Body of pancreas (tissue), 4 donors: Measurements from ENCODE around the gene PYDC1. TPM values are rescaled to one million over a fixed set of nuclear protein-coding genes. Genes with fewer than 3 reads are reported as not detected.

Experiments used
- ATAC-seq: fragments of 150-250 bp; one replicate; pipeline ENCODE4 v1.9.1; 2016
- DNase-seq, 4 donors: peaks; one replicate each; pipeline ENCODE4 v3.0.0-alpha.2; 2019
- H3K27ac ChIP-seq, 4 donors: fragments of 200-600 bp; sonication (generic); 1 replicate in 3 of 4; 2 replicates in 1 of 4; pipeline versions ENCODE4 v1.5.1 to v1.6.1; 2016 to 2019; ENCODE audit warnings: mild to moderate bottlenecking in 1 of 4, mixed read lengths in 1 of 4, moderate library complexity in 1 of 4
- H3K27me3 ChIP-seq, 2 donors: fragments of 200-600 bp; sonication (generic); one replicate each; pipeline ENCODE4 v1.6.0; 2016; ENCODE audit warnings: mild to moderate bottlenecking in 1 of 2
- H3K36me3 ChIP-seq, 2 donors: fragments of 200-600 bp; sonication (generic); replicated peaks in 1 of 2; 2 replicates each; pipeline ENCODE4 v1.5.1; 2016; ENCODE audit warnings: low read depth in 2 of 2; ENCODE audit not compliant: insufficient read depth in 1 of 2
- H3K4me1 ChIP-seq: fragments of 200-600 bp; sonication (generic); one replicate; pipeline ENCODE4 v1.6.0; 2016
- H3K4me3 ChIP-seq, 2 donors: fragments of 200-600 bp; sonication (generic); 1 replicate in 1 of 2; 2 replicates in 1 of 2; pipeline ENCODE4 v1.5.1; 2016 to 2019
- H3K9me3 ChIP-seq, 3 donors: fragments of 200-600 bp; sonication (generic); 1 replicate in 2 of 3; 2 replicates in 1 of 3; pipeline ENCODE4 v1.5.1; 2016
- POLR2A ChIP-seq, 3 donors: fragments of 450-650 bp; IDR thresholded peaks; one replicate each; pipeline ENCODE4 v1.6.1; 2016; ENCODE audit warnings: antibody characterized with exemption in 3 of 3, mild to moderate bottlenecking in 2 of 3
- WGBS, 2 donors: methylation state at CpG; one replicate each; pipeline ENCODE4 v1.1.5; 2017; 5-methylcytosine and 5-hydroxymethylcytosine counted together
- intact Hi-C: fragments of 100-400 bp; cut with DNase I; formaldehyde crosslinking; loops from one replicate; pipeline ENCODE4 v1.15.1; 2023
- total RNA-seq, 2 donors: library from RNA; depleted of rRNA; stranded (reverse); fragments of >200 nt; gene quantifications; one replicate each; pipeline ENCODE4 v1.1.0, GENCODE V29; 2016
- TF ChIP-seq, protein P1 (sequence below), 7 experiments: fragments of 450-650 bp in 4 of 7; fragments of 200-600 bp in 3 of 7; sonication (generic) in 3 of 7; IDR thresholded peaks; one replicate each; pipeline ENCODE4 v1.5.1; 2016 to 2019; ENCODE audit warnings: antibody characterized with exemption in 7 of 7

PYDC1 gene
- total RNA-seq, 2 donors from 2014 or later, result not detected

DNA sequence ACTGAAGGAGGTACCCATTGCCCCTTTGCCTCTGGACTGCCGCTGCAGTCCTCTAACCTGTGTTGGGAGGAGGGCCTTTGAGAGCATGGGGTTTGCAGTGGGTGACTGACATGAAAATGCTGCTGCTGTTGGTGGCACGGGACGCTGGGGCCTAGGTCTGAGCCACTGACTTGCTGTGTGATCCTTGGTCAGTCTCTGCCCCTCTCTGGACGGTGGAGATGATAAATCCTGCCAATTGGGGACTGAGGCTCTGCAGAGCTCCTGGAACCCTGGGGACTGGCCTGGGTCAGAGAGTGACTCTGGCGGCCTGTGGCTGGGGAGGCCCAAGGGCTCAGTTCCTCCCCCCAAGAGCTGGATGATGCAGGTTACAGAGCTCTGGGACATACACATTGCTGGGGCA lies 6.1 kb upstream of the PYDC1 start:
- no peak for DNase-seq
- no peak for ATAC-seq
- no peaks in the 10 kb centered on the region for H3K9me3 ChIP-seq
- TF ChIP-seq, protein P1, sequence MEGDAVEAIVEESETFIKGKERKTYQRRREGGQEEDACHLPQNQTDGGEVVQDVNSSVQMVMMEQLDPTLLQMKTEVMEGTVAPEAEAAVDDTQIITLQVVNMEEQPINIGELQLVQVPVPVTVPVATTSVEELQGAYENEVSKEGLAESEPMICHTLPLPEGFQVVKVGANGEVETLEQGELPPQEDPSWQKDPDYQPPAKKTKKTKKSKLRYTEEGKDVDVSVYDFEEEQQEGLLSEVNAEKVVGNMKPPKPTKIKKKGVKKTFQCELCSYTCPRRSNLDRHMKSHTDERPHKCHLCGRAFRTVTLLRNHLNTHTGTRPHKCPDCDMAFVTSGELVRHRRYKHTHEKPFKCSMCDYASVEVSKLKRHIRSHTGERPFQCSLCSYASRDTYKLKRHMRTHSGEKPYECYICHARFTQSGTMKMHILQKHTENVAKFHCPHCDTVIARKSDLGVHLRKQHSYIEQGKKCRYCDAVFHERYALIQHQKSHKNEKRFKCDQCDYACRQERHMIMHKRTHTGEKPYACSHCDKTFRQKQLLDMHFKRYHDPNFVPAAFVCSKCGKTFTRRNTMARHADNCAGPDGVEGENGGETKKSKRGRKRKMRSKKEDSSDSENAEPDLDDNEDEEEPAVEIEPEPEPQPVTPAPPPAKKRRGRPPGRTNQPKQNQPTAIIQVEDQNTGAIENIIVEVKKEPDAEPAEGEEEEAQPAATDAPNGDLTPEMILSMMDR (IDR thresholded peaks at IDR 0.05), result no peak
- TF ChIP-seq POLR2A (IDR thresholded peaks at IDR 0.05), result no peak
- no peak overlapping the region for H3K4me3 ChIP-seq
- H3K27ac ChIP-seq, result no peak overlapping the region
- intact Hi-C loops, result no loop called here
- no peaks in the 10 kb centered on the region for H3K4me1 ChIP-seq
- WGBS, 2 donors, result 100% methylated on average over 5 of the region's 5 CpGs; no CpG with 5 or more reads in 1 of the 2 donors
- no peaks in the 10 kb centered on the region for H3K36me3 ChIP-seq
- H3K27me3 ChIP-seq, result no peaks in the 10 kb centered on the region

DNA sequence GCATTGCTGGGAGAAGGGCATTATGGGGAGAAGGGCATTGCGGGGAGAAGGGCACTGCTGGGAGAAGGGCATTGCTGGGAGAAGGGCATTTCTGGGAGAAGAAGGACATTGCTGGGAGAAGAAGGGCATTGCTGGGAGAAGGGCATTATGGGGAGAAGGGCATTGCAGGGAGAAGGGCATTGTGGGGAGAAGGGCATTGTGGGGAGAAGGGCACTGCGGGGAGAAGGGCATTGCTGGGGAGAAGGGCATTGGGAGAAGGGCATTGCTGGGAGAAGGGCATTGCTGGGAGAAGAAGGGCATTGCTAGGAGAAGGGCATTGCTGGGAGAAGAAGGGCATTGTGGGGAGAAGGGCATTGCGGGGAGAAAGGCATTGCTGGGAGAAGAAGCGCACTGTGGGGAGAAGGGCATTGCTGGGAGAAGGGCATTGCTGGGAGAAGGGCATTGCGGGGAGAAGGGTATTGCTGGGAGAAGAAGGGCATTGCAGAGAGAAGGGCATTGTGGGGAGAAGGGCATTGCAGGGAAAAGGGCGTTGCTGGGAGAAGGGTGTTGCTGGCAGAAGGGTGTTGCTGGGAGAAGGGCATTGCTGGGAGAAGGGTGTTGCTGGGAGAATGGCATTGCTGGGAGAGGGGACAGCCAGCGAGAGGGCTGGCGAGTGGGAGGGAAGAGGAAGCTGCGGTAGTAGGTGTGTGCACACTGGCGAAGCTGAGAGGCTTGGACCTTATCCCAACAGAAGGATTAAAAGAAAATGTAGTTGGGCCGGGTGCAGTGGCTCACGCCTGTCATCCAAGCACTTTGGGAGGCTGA lies 4.6 kb upstream of the PYDC1 start:
- no peak for TF ChIP-seq POLR2A (IDR thresholded peaks at IDR 0.05)
- TF ChIP-seq, protein P1 (IDR thresholded peaks at IDR 0.05), result no peak
- intact Hi-C loops, result no loop called here
- H3K4me1 ChIP-seq, result peaks cover 6% of the 10 kb centered on the region
- peaks cover 0 to 5% of the 10 kb centered on the region in 2 donors for H3K27me3 ChIP-seq
- no peaks in the 10 kb centered on the region for H3K9me3 ChIP-seq
- H3K27ac ChIP-seq, result no peak overlapping the region
- WGBS, 2 donors, result 72 to 74% methylated on average over 12 of the region's 12 CpGs
- no peaks in the 10 kb centered on the region for H3K36me3 ChIP-seq
- no peak for DNase-seq
- H3K4me3 ChIP-seq, result no peak overlapping the region
- no peak for ATAC-seq

DNA sequence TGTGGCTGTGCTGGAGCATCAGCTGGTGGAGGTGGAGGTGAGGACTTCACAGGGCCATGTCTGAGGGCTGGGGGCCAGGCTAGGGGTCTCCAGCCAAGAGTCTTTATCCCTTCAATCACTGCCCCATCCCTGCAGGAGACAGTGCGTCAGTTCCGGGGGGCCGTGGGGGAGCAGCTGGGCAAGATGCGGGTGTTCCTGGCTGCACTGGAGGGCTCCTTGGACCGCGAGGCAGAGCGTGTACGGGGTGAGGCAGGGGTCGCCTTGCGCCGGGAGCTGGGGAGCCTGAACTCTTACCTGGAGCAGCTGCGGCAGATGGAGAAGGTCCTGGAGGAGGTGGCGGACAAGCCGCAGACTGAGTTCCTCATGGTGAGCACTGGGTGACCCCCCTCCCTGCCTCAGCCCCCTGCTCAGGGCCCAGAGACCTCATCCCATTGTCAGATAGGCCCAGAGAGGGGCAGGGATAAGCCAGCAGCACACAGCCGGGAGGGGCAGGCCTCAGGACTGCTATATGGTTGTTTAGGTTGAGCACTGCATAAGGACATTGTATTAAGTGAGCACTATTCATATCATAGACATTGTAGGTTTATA lies 2.3 kb upstream of the PYDC1 start:
- WGBS, 2 donors, result 82 to 87% methylated on average over 10 to 14 of the region's 15 CpGs
- Histone ChIP-seq H3K4me1 (peaks cover 27% of the 10 kb centered on the region), H3K36me3 (no peaks in the 10 kb centered on the region), H3K9me3 (no peaks in the 10 kb centered on the region), H3K4me3 (no peak overlapping the region), H3K27ac (no peak overlapping the region), H3K27me3 (peaks cover 0 to 15% of the 10 kb centered on the region in 2 donors)
- DNase-seq (no peak), ATAC-seq (no peak)
- TF ChIP-seq POLR2A (IDR thresholded peaks at IDR 0.05), result no peak
- TF ChIP-seq, protein P1 (IDR thresholded peaks at IDR 0.05), result no peak
- intact Hi-C loops, result no loop called here

DNA sequence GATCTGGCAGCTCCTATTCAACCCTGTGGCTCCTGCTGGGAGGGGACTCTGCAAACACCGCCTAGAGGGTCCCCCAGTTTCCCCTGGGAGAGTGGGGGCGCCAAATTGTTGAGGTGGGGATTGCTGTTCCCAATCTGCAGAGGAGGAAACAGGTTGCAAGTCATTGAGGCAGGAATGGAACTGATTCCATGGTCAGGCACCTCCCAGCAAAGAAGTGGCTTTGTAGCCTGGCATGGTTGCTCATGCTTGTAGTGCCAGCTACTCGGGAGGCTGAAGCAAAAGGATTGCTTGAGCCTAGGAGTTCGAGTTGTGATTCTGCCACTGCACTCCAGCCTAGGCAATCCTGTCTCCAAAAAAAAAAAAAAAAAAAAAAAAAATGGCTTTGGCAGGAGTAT lies 198 bp upstream of the PYDC1 start:
- H3K27me3 ChIP-seq, result peaks cover 0 to 15% of the 10 kb centered on the region in 2 donors
- H3K27ac ChIP-seq, result no peak overlapping the region
- no peak overlapping the region for H3K4me3 ChIP-seq
- no peak for DNase-seq
- TF ChIP-seq, protein P1 (IDR thresholded peaks at IDR 0.05), result no peak
- no peak for TF ChIP-seq POLR2A (IDR thresholded peaks at IDR 0.05)
- H3K4me1 ChIP-seq, result peaks cover 27% of the 10 kb centered on the region
- 8 to 12% methylated on average over 2 to 4 of the region's 4 CpGs for WGBS, 2 donors
- intact Hi-C loops, result no loop called here
- no peaks in the 10 kb centered on the region for H3K9me3 ChIP-seq
- ATAC-seq, result no peak
- H3K36me3 ChIP-seq, result no peaks in the 10 kb centered on the region
